ENCODE data around the gene ISG20. TPM values are rescaled to one million over a fixed set of nuclear protein-coding genes. Genes with fewer than 3 reads are reported as not detected.

The ISG20 gene
- total and polyA plus RNA-seq, 2 donors from 2014 or later = 7.3 to 25.5 TPM

DNA sequence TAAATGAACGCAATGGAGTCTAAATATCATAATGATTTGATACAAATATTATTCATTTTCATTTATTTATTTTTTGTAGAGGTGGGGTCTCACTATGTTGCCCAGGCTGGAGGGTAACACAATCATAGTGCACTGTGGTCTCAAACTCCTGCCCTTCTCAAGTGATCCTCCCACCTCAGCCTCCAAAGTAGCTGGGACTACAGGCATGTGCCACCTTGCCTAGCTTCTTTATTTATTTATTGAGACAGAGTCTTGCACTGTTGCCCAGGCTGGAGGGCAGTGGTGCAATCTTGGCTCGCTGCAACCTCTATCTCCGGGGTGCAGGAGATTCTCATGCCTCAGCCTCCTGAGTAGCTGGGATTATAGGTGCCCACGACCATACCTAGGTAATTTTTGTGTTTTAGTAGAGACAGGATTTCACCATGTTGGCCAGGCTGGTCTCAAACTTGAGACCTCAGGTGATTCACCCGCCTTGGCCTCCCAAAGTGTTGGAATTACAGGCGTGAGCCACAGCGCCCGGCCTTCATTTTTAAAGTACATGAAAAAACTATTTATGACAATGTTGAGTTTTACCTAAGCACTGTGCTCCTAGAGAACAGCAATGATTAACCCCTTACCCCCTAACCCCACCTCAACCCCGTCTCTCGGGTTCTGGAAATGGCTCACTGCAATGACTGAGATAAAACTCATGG, 21.6 kb upstream of the ISG20 start:
- H3K4me1 ChIP-seq (ENCODE audit: control insufficient read depth in 2 of 3, insufficient read depth in 2 of 3, low read depth in 1 of 3, low read length in 3 of 3) = peaks cover 0 to 9% (median 4%) of the 10 kb centered on the region in 3 donors
- H3K27me3 ChIP-seq (ENCODE audit: control insufficient read depth, insufficient read depth, low read length) = no peaks in the 10 kb centered on the region
- no peaks in the 10 kb centered on the region for H3K9me3 ChIP-seq (ENCODE audit: control insufficient read depth in 2 of 3, insufficient read depth in 1 of 3, low read length in 3 of 3)
- no peak overlapping the region for H3K27ac ChIP-seq (ENCODE audit: low read depth in 2 of 2, low read length in 2 of 2)
- DNase-seq = no peak
- no peak for FAIRE-seq
- intact Hi-C loops (cut with DNase I) = no loop called here
- TF ChIP-seq, protein P1, sequence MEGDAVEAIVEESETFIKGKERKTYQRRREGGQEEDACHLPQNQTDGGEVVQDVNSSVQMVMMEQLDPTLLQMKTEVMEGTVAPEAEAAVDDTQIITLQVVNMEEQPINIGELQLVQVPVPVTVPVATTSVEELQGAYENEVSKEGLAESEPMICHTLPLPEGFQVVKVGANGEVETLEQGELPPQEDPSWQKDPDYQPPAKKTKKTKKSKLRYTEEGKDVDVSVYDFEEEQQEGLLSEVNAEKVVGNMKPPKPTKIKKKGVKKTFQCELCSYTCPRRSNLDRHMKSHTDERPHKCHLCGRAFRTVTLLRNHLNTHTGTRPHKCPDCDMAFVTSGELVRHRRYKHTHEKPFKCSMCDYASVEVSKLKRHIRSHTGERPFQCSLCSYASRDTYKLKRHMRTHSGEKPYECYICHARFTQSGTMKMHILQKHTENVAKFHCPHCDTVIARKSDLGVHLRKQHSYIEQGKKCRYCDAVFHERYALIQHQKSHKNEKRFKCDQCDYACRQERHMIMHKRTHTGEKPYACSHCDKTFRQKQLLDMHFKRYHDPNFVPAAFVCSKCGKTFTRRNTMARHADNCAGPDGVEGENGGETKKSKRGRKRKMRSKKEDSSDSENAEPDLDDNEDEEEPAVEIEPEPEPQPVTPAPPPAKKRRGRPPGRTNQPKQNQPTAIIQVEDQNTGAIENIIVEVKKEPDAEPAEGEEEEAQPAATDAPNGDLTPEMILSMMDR (IDR thresholded peaks at IDR 0.05; ENCODE audit: borderline replicate concordance, extremely low read depth, insufficient read depth) = no peak
- no peak overlapping the region for H3K9ac ChIP-seq (ENCODE audit: low read length in 3 of 3)
- H3K4me3 ChIP-seq (ENCODE audit: low read length in 3 of 3) = no peak overlapping the region
- H3K36me3 ChIP-seq (ENCODE audit: control insufficient read depth in 2 of 3, insufficient read depth in 3 of 3, low read length in 3 of 3) = no peaks in the 10 kb centered on the region

DNA sequence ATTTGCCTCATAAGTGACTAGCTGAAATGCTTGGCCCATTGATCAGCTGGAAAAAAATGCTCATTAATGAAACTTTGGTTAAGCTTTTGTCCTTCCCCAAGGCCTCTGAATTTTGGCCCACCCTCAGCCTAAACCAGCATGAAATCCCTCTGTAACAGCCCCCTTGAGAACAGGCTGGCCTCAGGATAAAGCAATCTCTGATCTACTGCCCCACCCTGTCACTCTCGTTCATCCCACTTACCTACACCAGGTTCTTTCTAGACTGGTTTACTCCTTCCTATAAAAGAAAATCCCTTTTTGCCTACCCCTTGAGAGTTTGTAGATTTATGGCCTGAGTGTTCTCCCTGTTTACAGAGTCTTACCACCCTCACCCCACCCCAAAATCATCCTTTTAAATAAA, 21.0 kb upstream of the ISG20 start:
- Histone ChIP-seq H3K27me3 (ENCODE audit: control insufficient read depth, insufficient read depth, low read length) (no peaks in the 10 kb centered on the region), H3K9ac (ENCODE audit: low read length in 3 of 3) (no peak overlapping the region), H3K4me3 (ENCODE audit: low read length in 3 of 3) (no peak overlapping the region), H3K27ac (ENCODE audit: low read depth in 2 of 2, low read length in 2 of 2) (no peak overlapping the region), H3K36me3 (ENCODE audit: control insufficient read depth in 2 of 3, insufficient read depth in 3 of 3, low read length in 3 of 3) (no peaks in the 10 kb centered on the region), H3K9me3 (ENCODE audit: control insufficient read depth in 2 of 3, insufficient read depth in 1 of 3, low read length in 3 of 3) (no peaks in the 10 kb centered on the region), H3K4me1 (ENCODE audit: control insufficient read depth in 2 of 3, insufficient read depth in 2 of 3, low read depth in 1 of 3, low read length in 3 of 3) (peaks cover 0 to 12% (median 4%) of the 10 kb centered on the region in 3 donors)
- no peak for FAIRE-seq
- intact Hi-C loops (cut with DNase I) = no loop called here
- TF ChIP-seq, protein P1 (IDR thresholded peaks at IDR 0.05; ENCODE audit: borderline replicate concordance, extremely low read depth, insufficient read depth) = no peak
- DNase-seq = peak in 1 of 5 donors; percentile 1

DNA sequence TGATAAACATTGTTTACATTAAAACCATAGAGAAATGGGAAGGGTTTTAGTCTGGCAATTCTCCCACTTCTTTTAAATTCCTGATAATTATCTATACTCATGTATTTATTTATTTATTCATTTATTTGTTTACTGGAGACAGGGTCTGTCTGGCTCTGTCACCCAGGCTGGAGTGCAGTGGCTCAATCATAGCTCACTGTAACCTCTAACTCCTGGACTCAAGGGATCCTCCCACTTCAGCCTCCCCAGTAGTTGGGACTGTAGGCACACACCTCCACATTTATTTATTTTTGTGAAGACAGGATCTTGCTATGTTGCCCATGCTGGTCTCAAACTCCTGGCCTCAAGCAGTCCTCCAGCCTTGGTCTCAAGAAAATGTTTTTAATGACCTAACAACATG, 20.1 kb upstream of the ISG20 start:
- H3K4me1 ChIP-seq (ENCODE audit: control insufficient read depth in 2 of 3, insufficient read depth in 2 of 3, low read depth in 1 of 3, low read length in 3 of 3) = peaks cover 0 to 12% (median 4%) of the 10 kb centered on the region in 3 donors
- intact Hi-C loops (cut with DNase I) = no loop called here
- TF ChIP-seq, protein P1 (IDR thresholded peaks at IDR 0.05; ENCODE audit: borderline replicate concordance, extremely low read depth, insufficient read depth) = no peak
- H3K4me3 ChIP-seq (ENCODE audit: low read length in 3 of 3) = no peak overlapping the region
- DNase-seq (peak in 1 of 5 donors; percentile 5), FAIRE-seq (no peak)
- no peak overlapping the region for H3K9ac ChIP-seq (ENCODE audit: low read length in 3 of 3)
- no peaks in the 10 kb centered on the region for H3K36me3 ChIP-seq (ENCODE audit: control insufficient read depth in 2 of 3, insufficient read depth in 3 of 3, low read length in 3 of 3)
- H3K9me3 ChIP-seq (ENCODE audit: control insufficient read depth in 2 of 3, insufficient read depth in 1 of 3, low read length in 3 of 3) = no peaks in the 10 kb centered on the region
- H3K27me3 ChIP-seq (ENCODE audit: control insufficient read depth, insufficient read depth, low read length) = no peaks in the 10 kb centered on the region
- H3K27ac ChIP-seq (ENCODE audit: low read depth in 2 of 2, low read length in 2 of 2) = no peak overlapping the region

All from kidney (tissue), 14 donors.